Measurements from ENCODE around the gene FAM13A. TPM values are rescaled to one million over a fixed set of nuclear protein-coding genes. Genes with fewer than 3 reads are reported as not detected.
A peak's percentile ranks its signal among the peaks of the same experiment; 100 is the strongest.

FAM13A gene
- 22.3 and 24.9 TPM in 2 replicates for total RNA-seq (2012; rRNA removed)

DNA sequence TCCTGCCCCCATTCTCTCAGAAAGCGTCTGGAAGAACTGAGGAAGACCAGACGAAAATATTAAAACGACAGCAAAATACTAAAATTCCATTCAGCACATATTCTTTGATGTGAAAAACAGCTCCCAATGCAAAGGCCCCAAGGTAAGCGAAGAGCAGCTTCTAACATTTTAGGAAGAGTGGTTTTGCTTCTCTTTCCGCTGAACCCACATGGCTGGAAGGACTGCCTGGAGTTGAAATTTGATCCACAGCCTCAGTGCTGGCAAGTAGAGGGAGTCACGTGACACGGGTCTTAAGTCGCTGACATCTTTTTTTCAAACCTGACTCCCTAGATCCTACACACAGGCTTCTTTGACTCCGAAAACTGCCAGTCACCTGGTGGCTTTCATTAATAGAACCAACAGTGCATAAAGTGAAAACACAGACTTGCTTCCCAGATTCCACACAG is at the start of gene FAM13A:
Gene FAM13A, minus strand, starts transcription at position 233 of the 446 bp plus-strand sequence. Its CDS starts 221 bp downstream, at position 12.
- Histone ChIP-seq H3K4me3 (ENCODE audit: low read length) (peak within 1 kb of the TSS; percentile 66), H3K4me2 (ENCODE audit: low read length) (peak within 1 kb of the TSS; percentile 73), H3K9me3 (replicated peaks; ENCODE audit: low read length) (no peaks in the 10 kb centered on the region), H3K9ac (ENCODE audit: low read depth, low read length) (peak within 1 kb of the TSS; percentile 70), H3K4me1 (ENCODE audit: control insufficient read depth, insufficient read depth, low read length) (peaks cover 14% of the 10 kb centered on the region), H3K27me3 (ENCODE audit: control insufficient read depth, insufficient read depth, low read length) (no peaks in the 10 kb centered on the region), H3K36me3 (ENCODE audit: insufficient read depth, low read length) (no peaks in the 10 kb centered on the region)

- Histone ChIP-seq H3K4me2 (ENCODE audit: low read length) (no peak overlapping the region), H3K27me3 (ENCODE audit: control insufficient read depth, insufficient read depth, low read length) (peaks cover 50% of the 10 kb centered on the region), H3K4me3 (ENCODE audit: low read length) (no peak overlapping the region), H3K9me3 (replicated peaks; ENCODE audit: low read length) (no peaks in the 10 kb centered on the region), H3K9ac (ENCODE audit: low read depth, low read length) (no peak overlapping the region), H3K36me3 (ENCODE audit: insufficient read depth, low read length) (no peaks in the 10 kb centered on the region), H3K4me1 (ENCODE audit: control insufficient read depth, insufficient read depth, low read length) (peaks cover 4% of the 10 kb centered on the region)
Observed at GRCh38 chr4:89105726-89106125, 48.7 kb upstream of the FAM13A start.

- Histone ChIP-seq H3K4me2 (ENCODE audit: low read length) (no peak overlapping the region), H3K9ac (ENCODE audit: low read depth, low read length) (no peak overlapping the region), H3K4me1 (ENCODE audit: control insufficient read depth, insufficient read depth, low read length) (no peaks in the 10 kb centered on the region), H3K9me3 (replicated peaks; ENCODE audit: low read length) (no peaks in the 10 kb centered on the region), H3K4me3 (ENCODE audit: low read length) (no peak overlapping the region), H3K36me3 (ENCODE audit: insufficient read depth, low read length) (no peaks in the 10 kb centered on the region), H3K27me3 (ENCODE audit: control insufficient read depth, insufficient read depth, low read length) (peaks cover 30% of the 10 kb centered on the region)
Observed at GRCh38 chr4:89101256-89102161, 44.5 kb upstream of the FAM13A start.

GRCh38 chr4:89100853-89101252 is 43.9 kb upstream of the FAM13A start:
- no peaks in the 10 kb centered on the region for H3K9me3 ChIP-seq (replicated peaks; ENCODE audit: low read length)

GRCh38 chr4:89099471-89099870 is 42.5 kb upstream of the FAM13A start:
- Histone ChIP-seq H3K9ac (ENCODE audit: low read depth, low read length) (no peak overlapping the region), H3K36me3 (ENCODE audit: insufficient read depth, low read length) (no peaks in the 10 kb centered on the region), H3K9me3 (replicated peaks; ENCODE audit: low read length) (no peaks in the 10 kb centered on the region), H3K27me3 (ENCODE audit: control insufficient read depth, insufficient read depth, low read length) (peaks cover 21% of the 10 kb centered on the region), H3K4me2 (ENCODE audit: low read length) (no peak overlapping the region), H3K4me3 (ENCODE audit: low read length) (no peak overlapping the region), H3K4me1 (ENCODE audit: control insufficient read depth, insufficient read depth, low read length) (no peaks in the 10 kb centered on the region)

More at GRCh38 chr4:89100853-89101252, 43.9 kb upstream of the FAM13A start:
- Histone ChIP-seq H3K4me2 (ENCODE audit: low read length) (no peak overlapping the region), H3K4me3 (ENCODE audit: low read length) (no peak overlapping the region), H3K36me3 (ENCODE audit: insufficient read depth, low read length) (no peaks in the 10 kb centered on the region), H3K9ac (ENCODE audit: low read depth, low read length) (no peak overlapping the region), H3K4me1 (ENCODE audit: control insufficient read depth, insufficient read depth, low read length) (no peaks in the 10 kb centered on the region), H3K27me3 (ENCODE audit: control insufficient read depth, insufficient read depth, low read length) (peaks cover 30% of the 10 kb centered on the region)

GRCh38 chr4:89099034-89099433 is 42.0 kb upstream of the FAM13A start:
- H3K9ac ChIP-seq (ENCODE audit: low read depth, low read length): no peak overlapping the region
- H3K4me2 ChIP-seq (ENCODE audit: low read length): no peak overlapping the region
- H3K4me3 ChIP-seq (ENCODE audit: low read length): no peak overlapping the region
- peaks cover 17% of the 10 kb centered on the region for H3K27me3 ChIP-seq (ENCODE audit: control insufficient read depth, insufficient read depth, low read length)
- no peaks in the 10 kb centered on the region for H3K36me3 ChIP-seq (ENCODE audit: insufficient read depth, low read length)
- no peaks in the 10 kb centered on the region for H3K9me3 ChIP-seq (replicated peaks; ENCODE audit: low read length)
- H3K4me1 ChIP-seq (ENCODE audit: control insufficient read depth, insufficient read depth, low read length): no peaks in the 10 kb centered on the region

DNA sequence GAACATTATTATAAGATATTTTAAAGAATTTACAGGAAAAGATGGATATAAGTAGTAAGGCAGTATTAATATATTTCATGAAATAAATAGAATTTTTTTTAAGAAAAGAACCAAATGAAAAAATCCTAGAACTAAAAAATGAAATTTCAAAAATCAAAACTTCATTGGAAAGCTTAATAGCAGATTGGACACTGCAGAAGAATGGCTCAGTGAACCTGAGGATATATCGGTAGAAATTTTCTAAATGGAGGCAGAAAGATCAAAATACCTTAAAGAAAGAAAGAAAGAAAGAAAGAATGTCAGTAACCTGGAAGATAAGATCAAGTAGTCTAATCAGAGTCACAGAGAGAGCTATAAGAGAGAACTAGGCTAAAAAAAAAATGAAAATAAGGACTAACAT is 21.3 kb upstream of the FAM13A start:
- Histone ChIP-seq H3K9me3 (replicated peaks; ENCODE audit: low read length) (no peaks in the 10 kb centered on the region), H3K27me3 (ENCODE audit: control insufficient read depth, insufficient read depth, low read length) (peaks cover 9% of the 10 kb centered on the region), H3K36me3 (ENCODE audit: insufficient read depth, low read length) (no peaks in the 10 kb centered on the region), H3K9ac (ENCODE audit: low read depth, low read length) (no peak overlapping the region), H3K4me2 (ENCODE audit: low read length) (no peak overlapping the region), H3K4me1 (ENCODE audit: control insufficient read depth, insufficient read depth, low read length) (no peaks in the 10 kb centered on the region), H3K4me3 (ENCODE audit: low read length) (no peak overlapping the region)

DNA sequence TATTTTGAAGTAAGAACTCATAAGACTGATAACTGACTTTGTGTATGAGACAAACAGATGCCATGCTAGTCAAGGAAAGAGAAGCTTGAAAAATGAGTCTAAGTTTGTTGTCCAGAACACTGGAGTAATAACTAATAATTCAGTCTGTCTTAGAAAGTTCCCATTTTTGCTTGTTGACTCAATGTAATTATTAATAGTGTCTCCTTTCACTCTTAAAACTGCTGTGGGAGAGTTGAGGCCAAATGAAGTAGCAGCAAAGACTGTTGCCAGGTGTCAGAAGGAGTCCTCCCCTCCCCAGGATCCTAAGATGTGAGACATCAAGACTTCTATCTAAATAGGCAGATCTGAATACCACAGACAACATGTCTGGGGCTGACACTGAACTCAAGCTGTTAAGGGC is 20.8 kb upstream of the FAM13A start:
- Histone ChIP-seq H3K9ac (ENCODE audit: low read depth, low read length) (no peak overlapping the region), H3K27me3 (ENCODE audit: control insufficient read depth, insufficient read depth, low read length) (peaks cover 9% of the 10 kb centered on the region), H3K4me3 (ENCODE audit: low read length) (no peak overlapping the region), H3K4me1 (ENCODE audit: control insufficient read depth, insufficient read depth, low read length) (no peaks in the 10 kb centered on the region), H3K9me3 (replicated peaks; ENCODE audit: low read length) (no peaks in the 10 kb centered on the region), H3K4me2 (ENCODE audit: low read length) (no peak overlapping the region), H3K36me3 (ENCODE audit: insufficient read depth, low read length) (no peaks in the 10 kb centered on the region)

GRCh38 chr4:89072921-89073320 is 15.9 kb upstream of the FAM13A start:
- no peaks in the 10 kb centered on the region for H3K9me3 ChIP-seq (replicated peaks; ENCODE audit: low read length)
- H3K4me3 ChIP-seq (ENCODE audit: low read length): no peak overlapping the region
- H3K36me3 ChIP-seq (ENCODE audit: insufficient read depth, low read length): no peaks in the 10 kb centered on the region
- H3K9ac ChIP-seq (ENCODE audit: low read depth, low read length): no peak overlapping the region
- no peaks in the 10 kb centered on the region for H3K4me1 ChIP-seq (ENCODE audit: control insufficient read depth, insufficient read depth, low read length)
- H3K27me3 ChIP-seq (ENCODE audit: control insufficient read depth, insufficient read depth, low read length): peaks cover 5% of the 10 kb centered on the region
- H3K4me2 ChIP-seq (ENCODE audit: low read length): no peak overlapping the region

DNA sequence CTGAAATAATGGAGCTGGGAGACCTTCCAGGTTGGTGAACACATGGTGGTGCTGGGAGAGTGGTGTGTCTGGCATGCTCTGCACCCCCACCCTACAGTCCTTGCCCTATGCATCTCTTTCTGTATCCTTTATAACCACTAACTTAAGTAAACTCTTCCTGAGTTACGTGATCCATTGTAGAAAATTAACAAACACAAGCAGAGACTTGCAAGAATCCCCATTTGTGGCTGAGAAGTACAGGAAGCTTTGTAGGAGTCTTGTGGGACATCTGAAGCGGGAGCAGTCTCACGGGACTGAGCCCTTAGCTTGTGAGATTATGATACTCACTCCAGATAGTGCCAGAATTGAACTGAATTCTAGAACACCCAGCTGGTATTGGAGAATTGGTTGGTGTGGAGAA is 14.3 kb upstream of the FAM13A start:
- no peaks in the 10 kb centered on the region for H3K4me1 ChIP-seq (ENCODE audit: control insufficient read depth, insufficient read depth, low read length)

GRCh38 chr4:89070041-89070440 is 13.1 kb upstream of the FAM13A start:
- peaks cover 5% of the 10 kb centered on the region for H3K27me3 ChIP-seq (ENCODE audit: control insufficient read depth, insufficient read depth, low read length)
- no peak overlapping the region for H3K9ac ChIP-seq (ENCODE audit: low read depth, low read length)
- no peak overlapping the region for H3K4me2 ChIP-seq (ENCODE audit: low read length)

More for the DNA sequence above, 14.3 kb upstream of the FAM13A start:
- H3K9ac ChIP-seq (ENCODE audit: low read depth, low read length): no peak overlapping the region
- H3K27me3 ChIP-seq (ENCODE audit: control insufficient read depth, insufficient read depth, low read length): peaks cover 5% of the 10 kb centered on the region
- no peaks in the 10 kb centered on the region for H3K9me3 ChIP-seq (replicated peaks; ENCODE audit: low read length)
- no peaks in the 10 kb centered on the region for H3K36me3 ChIP-seq (ENCODE audit: insufficient read depth, low read length)
- H3K4me3 ChIP-seq (ENCODE audit: low read length): no peak overlapping the region
- no peak overlapping the region for H3K4me2 ChIP-seq (ENCODE audit: low read length)

GRCh38 chr4:89069481-89069880 is 12.5 kb upstream of the FAM13A start:
- no peak overlapping the region for H3K4me2 ChIP-seq (ENCODE audit: low read length)
- no peaks in the 10 kb centered on the region for H3K4me1 ChIP-seq (ENCODE audit: control insufficient read depth, insufficient read depth, low read length)
- peaks cover 5% of the 10 kb centered on the region for H3K27me3 ChIP-seq (ENCODE audit: control insufficient read depth, insufficient read depth, low read length)
- no peak overlapping the region for H3K4me3 ChIP-seq (ENCODE audit: low read length)
- H3K9ac ChIP-seq (ENCODE audit: low read depth, low read length): no peak overlapping the region
- H3K9me3 ChIP-seq (replicated peaks; ENCODE audit: low read length): no peaks in the 10 kb centered on the region
- no peaks in the 10 kb centered on the region for H3K36me3 ChIP-seq (ENCODE audit: insufficient read depth, low read length)

More at GRCh38 chr4:89070041-89070440, 13.1 kb upstream of the FAM13A start:
- Histone ChIP-seq H3K4me1 (ENCODE audit: control insufficient read depth, insufficient read depth, low read length) (no peaks in the 10 kb centered on the region), H3K36me3 (ENCODE audit: insufficient read depth, low read length) (no peaks in the 10 kb centered on the region), H3K9me3 (replicated peaks; ENCODE audit: low read length) (no peaks in the 10 kb centered on the region), H3K4me3 (ENCODE audit: low read length) (no peak overlapping the region)
